ENCODE data around the gene APOO. TPM values are rescaled to one million over a fixed set of nuclear protein-coding genes. Genes with fewer than 3 reads are reported as not detected.

APOO gene
- total RNA-seq, 1 experiment from 2014 or later = 42.3 TPM

- 0 out of 2 replicates have a peak overlapping the region, but pooled peaks have one; percentile 82 for H3K27ac ChIP-seq
- no peak overlapping the region for H2AFZ ChIP-seq
- H3K4me2 ChIP-seq = no peak overlapping the region; the same call in 1 of the 2 replicates
- TF ChIP-seq CTCF (conservative IDR thresholded peaks at IDR 0.05) = no peak
- TF ChIP-seq EZH2 (IDR thresholded peaks at IDR 0.05; ENCODE audit: low read depth) = no peak
- peaks cover 51% of the 10 kb centered on the region for H3F3A ChIP-seq (ENCODE audit: insufficient read depth, low read depth)
- H4K20me1 ChIP-seq (ENCODE audit: insufficient read depth) = peaks cover 12% of the 10 kb centered on the region
- H3K4me3 ChIP-seq = no peak overlapping the region
- ChIA-PET CTCF (interaction anchor here (0.6 kb wide), 1 partner anchor 120 kb away, joined by 12 read pairs; no protein-coding TSS in a partner anchor), POLR2A (ENCODE audit: unreplicated experiment) (interaction anchor here (0.6 kb wide), 1 partner anchor 70 kb away, joined by 12 read pairs; no protein-coding TSS in a partner anchor)
- peaks cover 27% of the 10 kb centered on the region for H3K4me1 ChIP-seq (replicated peaks; ENCODE audit: insufficient read depth)
- peak in 1 of 2 experiments; percentile 56 for DNase-seq
- H3K27me3 ChIP-seq (ENCODE audit: insufficient read depth, low read depth) = no peaks in the 10 kb centered on the region
- H3K79me2 ChIP-seq (ENCODE audit: low read depth) = peaks cover 24% of the 10 kb centered on the region
- H3K9me3 ChIP-seq (ENCODE audit: insufficient read depth, low read depth) = no peaks in the 10 kb centered on the region
- H3K36me3 ChIP-seq (ENCODE audit: low read depth) = peaks cover 22% of the 10 kb centered on the region
- BruUV-seq (replicated peaks) = no TSS peak
- no peaks in the 10 kb centered on the region for H3K9me2 ChIP-seq (ENCODE audit: insufficient read depth)
- intact Hi-C loops (cut with micrococcal nuclease; ENCODE audit: unreplicated experiment) = no loop called here
These were observed 121.4 kb downstream of the APOO start for GRCh38 chrX:23786268-23786815.

- no TSS peak for BruUV-seq (replicated peaks)
- peak overlapping the region; percentile 82 for H3K27ac ChIP-seq
- ChIA-PET CTCF (no interaction called here), POLR2A (ENCODE audit: unreplicated experiment) (no interaction called here)
- peak overlapping the region; percentile 94; the same call in 1 of the 2 replicates for H3K4me3 ChIP-seq
- DNase-seq = no peak
- intact Hi-C loops (cut with micrococcal nuclease; ENCODE audit: unreplicated experiment) = no loop called here
- no peaks in the 10 kb centered on the region for H3K9me2 ChIP-seq (ENCODE audit: insufficient read depth)
- peaks cover 22% of the 10 kb centered on the region for H3K36me3 ChIP-seq (ENCODE audit: low read depth)
- peaks cover 24% of the 10 kb centered on the region for H3K79me2 ChIP-seq (ENCODE audit: low read depth)
- TF ChIP-seq CTCF (conservative IDR thresholded peaks at IDR 0.05) (no peak), EZH2 (IDR thresholded peaks at IDR 0.05; ENCODE audit: low read depth) (no peak)
- H3F3A ChIP-seq (ENCODE audit: insufficient read depth, low read depth) = peaks cover 56% of the 10 kb centered on the region
- no peaks in the 10 kb centered on the region for H3K9me3 ChIP-seq (ENCODE audit: insufficient read depth, low read depth)
- H2AFZ ChIP-seq = no peak overlapping the region
- peaks cover 34% of the 10 kb centered on the region for H3K4me1 ChIP-seq (replicated peaks; ENCODE audit: insufficient read depth)
- peak overlapping the region; percentile 97 for H3K4me2 ChIP-seq
- H3K27me3 ChIP-seq (ENCODE audit: insufficient read depth, low read depth) = no peaks in the 10 kb centered on the region
- H4K20me1 ChIP-seq (ENCODE audit: insufficient read depth) = peaks cover 12% of the 10 kb centered on the region
These were observed 122.2 kb downstream of the APOO start for GRCh38 chrX:23785580-23785979.

- Histone ChIP-seq H4K20me1 (ENCODE audit: insufficient read depth) (peaks cover 12% of the 10 kb centered on the region), H3K4me2 (peak overlapping the region; percentile 97), H3F3A (ENCODE audit: insufficient read depth, low read depth) (peaks cover 58% of the 10 kb centered on the region), H3K27ac (peak overlapping the region; percentile 82), H3K36me3 (ENCODE audit: low read depth) (peaks cover 22% of the 10 kb centered on the region), H3K9me2 (ENCODE audit: insufficient read depth) (no peaks in the 10 kb centered on the region), H2AFZ (no peak overlapping the region), H3K4me3 (peak overlapping the region; percentile 94), H3K27me3 (ENCODE audit: insufficient read depth, low read depth) (no peaks in the 10 kb centered on the region), H3K4me1 (replicated peaks; ENCODE audit: insufficient read depth) (peaks cover 35% of the 10 kb centered on the region), H3K9me3 (ENCODE audit: insufficient read depth, low read depth) (no peaks in the 10 kb centered on the region), H3K79me2 (ENCODE audit: low read depth) (peaks cover 24% of the 10 kb centered on the region)
- intact Hi-C loops (cut with micrococcal nuclease; ENCODE audit: unreplicated experiment) = loop anchor here (5.0 kb wide), 2 partner anchors 92 to 98 kb away; no protein-coding TSS in a partner anchor
- no TSS peak for BruUV-seq (replicated peaks)
- ChIA-PET CTCF (no interaction called here), POLR2A (ENCODE audit: unreplicated experiment) (interaction anchor here (0.6 to 0.8 kb wide), 3 partner anchors 23 to 118 kb away, joined by 8 to 12 read pairs (median 12); no protein-coding TSS in a partner anchor)
- TF ChIP-seq EZH2 (IDR thresholded peaks at IDR 0.05; ENCODE audit: low read depth) = no peak
- TF ChIP-seq CTCF (conservative IDR thresholded peaks at IDR 0.05) = no peak; the same call in 1 of the 2 replicates
- peak in 1 of 2 experiments; percentile 79 for DNase-seq
These were observed 123.0 kb downstream of the APOO start for GRCh38 chrX:23784470-23785331.

All from PC-9 (cell line).